Naive B cell (primary cell): ENCODE measurements around the gene SSU72. TPM values are rescaled to one million over a fixed set of nuclear protein-coding genes. Genes with fewer than 3 reads are reported as not detected.

Experiments
- polyA plus RNA-seq, 6 donors: library from polyadenylated mRNA; unstranded; fragments of 300-500 nt; fragmentation: Illumina TruSeq; gene quantifications; one replicate each; pipeline ENCODE4 v1.2.3, GENCODE V29; 2021; ENCODE audit warnings: low read depth in 6 of 6

The SSU72 gene
- polyA plus RNA-seq, 6 donors from 2014 or later: 165 to 257 (median 213) TPM

Other genes with a start within 250 kb of the SSU72 start
- gene TAS1R3, start 243.6 kb downstream of the SSU72 start, polyA plus RNA-seq: under 1 TPM in 3 of 6 donors, not detected in 3; 0.28 to 0.44 (median 0.31) TPM
- gene DVL1, start 225.4 kb downstream of the SSU72 start, polyA plus RNA-seq: 1 to 10 TPM in 1 of 6 donors, under 1 TPM in 4, not detected in 1; 0.40 to 1.0 (median 0.68) TPM
- gene MXRA8, start 216.3 kb downstream of the SSU72 start, polyA plus RNA-seq: not detected
- gene AURKAIP1, start 199.7 kb downstream of the SSU72 start, polyA plus RNA-seq: 100 to 1,000 TPM; 103 to 122 (median 106) TPM
- 10 to 100 TPM; 16.8 to 50.2 (median 24.6) TPM for gene CCNL2, start 175.5 kb downstream of the SSU72 start, polyA plus RNA-seq
- gene MRPL20, start 167.6 kb downstream of the SSU72 start, polyA plus RNA-seq: 100 to 1,000 TPM in 3 of 6 donors, 10 to 100 TPM in 3; 75.1 to 129 (median 102) TPM
- 1 to 10 TPM in 1 of 6 donors, under 1 TPM in 4, not detected in 1; 0.17 to 1.5 (median 0.28) TPM for gene ANKRD65, start 153.6 kb downstream of the SSU72 start, polyA plus RNA-seq
- gene VWA1, start 139.2 kb downstream of the SSU72 start, polyA plus RNA-seq: under 1 TPM in 1 of 6 donors, not detected in 5; 0.41 TPM
- not detected for gene ATAD3C, start 125.2 kb downstream of the SSU72 start, polyA plus RNA-seq
- 10 to 100 TPM in 1 of 6 donors, 1 to 10 TPM in 3, under 1 TPM in 2; 0.20 to 10.2 (median 2.9) TPM for gene ATAD3B, start 103.1 kb downstream of the SSU72 start, polyA plus RNA-seq
- 10 to 100 TPM in 1 of 6 donors, 1 to 10 TPM in 5; 2.1 to 13.0 (median 5.8) TPM for gene ATAD3A, start 62.7 kb downstream of the SSU72 start, polyA plus RNA-seq
- gene TMEM240, start 34.2 kb downstream of the SSU72 start, polyA plus RNA-seq: not detected
- gene FNDC10, start 25.3 kb upstream of the SSU72 start, polyA plus RNA-seq: under 1 TPM in 3 of 6 donors, not detected in 3; 0.13 to 0.75 (median 0.19) TPM
- gene MIB2, start 40.6 kb upstream of the SSU72 start, polyA plus RNA-seq: 10 to 100 TPM; 11.0 to 20.6 (median 13.1) TPM
- under 1 TPM in 4 of 6 donors, not detected in 2; 0.35 to 0.74 (median 0.53) TPM for gene MMP23B, start 57.3 kb upstream of the SSU72 start, polyA plus RNA-seq
- 10 to 100 TPM in 1 of 6 donors, 1 to 10 TPM in 5; 2.2 to 17.5 (median 8.4) TPM for gene CDK11B, start 84.1 kb upstream of the SSU72 start, polyA plus RNA-seq
- gene SLC35E2B, start 117.9 kb upstream of the SSU72 start, polyA plus RNA-seq: 10 to 100 TPM; 22.5 to 42.1 (median 33.4) TPM
- gene CDK11A, start 149.5 kb upstream of the SSU72 start, polyA plus RNA-seq: 10 to 100 TPM; 11.9 to 24.1 (median 14.0) TPM
- gene NADK, start 203.6 kb upstream of the SSU72 start, polyA plus RNA-seq: 10 to 100 TPM; 38.4 to 56.6 (median 44.5) TPM